ENCODE data around the gene MYO18B.

Gene MYO18B

DNA sequence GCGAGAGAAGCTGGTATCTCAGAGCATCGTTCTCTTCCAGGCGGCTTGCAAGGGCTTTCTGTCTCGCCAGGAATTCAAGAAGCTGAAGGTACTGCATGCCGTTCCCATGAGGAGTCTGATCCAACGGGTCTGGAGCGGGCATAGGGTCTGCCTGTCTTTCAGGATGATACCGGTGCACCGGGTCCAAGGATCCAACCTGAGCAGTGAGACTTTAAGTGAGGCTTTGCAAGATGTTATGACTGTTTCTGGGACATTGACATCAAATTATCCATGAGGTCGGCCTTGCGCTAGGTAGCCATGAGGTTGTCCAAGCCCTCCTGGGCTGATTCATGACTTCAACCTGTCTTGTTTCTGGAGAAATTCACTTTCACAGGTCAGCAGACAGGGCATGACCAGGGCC, 132.3 kb downstream of the MYO18B start:
- no peak for DNase-seq

DNA sequence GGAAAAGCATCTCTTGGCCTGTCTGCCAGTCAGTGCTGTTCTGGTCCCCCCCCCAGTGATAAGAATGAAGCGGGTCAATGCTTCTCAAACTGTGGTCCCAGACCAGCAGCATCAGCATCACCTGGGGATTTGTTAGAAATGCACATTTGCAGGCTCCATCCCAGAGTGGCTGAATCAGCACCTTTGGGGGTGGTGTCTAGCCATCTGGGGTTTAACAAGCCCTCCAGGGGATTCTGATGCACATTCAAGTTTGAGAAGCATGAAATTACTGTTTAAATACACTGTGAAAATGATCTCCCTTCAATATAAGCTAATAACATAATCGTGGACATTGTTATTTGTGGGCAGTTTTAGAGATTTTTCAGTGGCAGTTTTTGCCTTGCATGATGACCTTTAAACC, 133.5 kb downstream of the MYO18B start:
- no peak for DNase-seq

DNA sequence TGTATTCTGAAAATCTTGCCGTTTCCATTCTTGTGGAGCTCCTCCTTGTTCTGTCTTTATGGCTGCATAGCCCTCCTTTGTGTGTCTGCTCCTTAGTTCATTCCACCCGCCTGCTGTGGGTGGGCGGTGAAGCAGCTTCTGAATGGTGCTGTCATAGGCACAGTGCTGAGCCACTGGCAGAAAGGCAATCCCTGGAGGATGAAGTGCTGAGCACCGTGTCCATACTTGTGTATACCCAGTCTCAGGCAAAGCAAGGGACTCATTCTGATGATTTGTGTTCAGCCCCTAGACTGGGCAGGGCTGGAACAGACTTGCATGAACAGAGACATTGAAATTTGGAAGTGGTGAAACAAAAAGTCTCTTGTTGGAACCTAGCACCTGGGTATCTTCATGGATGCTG, 134.9 kb downstream of the MYO18B start:
- no peak for DNase-seq

DNA sequence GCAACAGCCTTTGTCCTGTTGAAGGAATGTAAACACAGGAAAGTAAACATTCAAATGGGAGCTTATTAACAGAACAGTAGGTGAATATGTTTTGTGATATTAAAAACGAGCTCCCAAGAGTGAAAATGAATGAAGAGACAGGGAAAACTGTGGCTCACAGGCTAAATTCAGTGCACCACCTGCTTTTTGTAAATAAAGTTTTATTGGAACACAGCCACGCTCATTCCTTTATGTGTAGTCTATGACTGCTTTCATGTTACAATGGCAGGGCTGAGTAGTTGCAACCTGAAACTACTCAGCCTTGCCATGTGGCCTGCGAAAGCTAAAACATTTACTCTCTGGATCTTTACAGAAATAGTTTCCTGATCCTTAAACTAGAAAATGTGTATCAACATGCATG, 136.9 kb downstream of the MYO18B start:
- no peak for DNase-seq

DNA sequence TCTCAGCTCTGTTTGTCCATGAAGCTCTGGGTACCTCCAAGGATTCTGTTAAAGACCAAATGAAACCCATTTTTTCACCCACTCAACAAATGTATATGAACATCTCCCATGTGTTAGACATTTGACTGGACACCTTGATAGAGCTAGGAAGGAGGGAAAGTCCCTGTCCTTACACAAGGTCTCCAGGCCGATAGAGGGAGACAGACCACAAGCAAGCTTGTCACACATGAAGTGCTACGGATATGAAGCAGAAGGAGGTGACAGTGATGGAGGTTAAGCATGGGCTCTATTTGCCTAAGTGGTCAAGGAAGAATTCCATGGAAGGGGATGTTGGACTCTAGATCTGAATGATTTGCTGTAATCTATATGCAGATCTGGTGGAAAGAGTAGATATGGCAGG, 138.5 kb downstream of the MYO18B start:
- DNase-seq, result no peak

DNA sequence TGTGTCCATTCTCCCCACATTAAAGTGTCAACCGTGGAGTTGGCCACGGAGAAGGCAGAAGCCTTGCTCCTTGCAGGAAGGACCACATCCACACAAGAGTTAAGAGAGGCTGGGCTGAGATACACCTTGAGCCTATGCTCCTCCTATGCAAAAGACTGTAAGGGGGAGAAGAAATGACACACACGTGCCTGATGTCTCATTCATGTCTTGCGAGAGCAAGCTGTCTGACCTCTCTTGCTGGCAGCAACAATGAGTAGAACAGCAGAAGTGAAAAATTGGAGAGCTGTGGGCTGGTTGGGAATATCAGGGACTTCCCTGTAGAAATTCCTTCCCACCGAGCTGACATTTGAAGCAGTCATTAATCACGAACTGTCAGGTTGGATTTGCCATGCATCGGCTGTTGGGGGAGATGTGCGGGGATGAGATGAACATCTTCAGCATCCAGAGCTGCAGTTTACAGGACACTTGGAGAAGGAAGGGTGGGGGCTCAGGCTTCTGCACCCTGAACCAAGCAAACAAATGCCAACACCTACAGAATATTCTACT, 139.3 kb downstream of the MYO18B start:
- DNase-seq, result no peak

DNA sequence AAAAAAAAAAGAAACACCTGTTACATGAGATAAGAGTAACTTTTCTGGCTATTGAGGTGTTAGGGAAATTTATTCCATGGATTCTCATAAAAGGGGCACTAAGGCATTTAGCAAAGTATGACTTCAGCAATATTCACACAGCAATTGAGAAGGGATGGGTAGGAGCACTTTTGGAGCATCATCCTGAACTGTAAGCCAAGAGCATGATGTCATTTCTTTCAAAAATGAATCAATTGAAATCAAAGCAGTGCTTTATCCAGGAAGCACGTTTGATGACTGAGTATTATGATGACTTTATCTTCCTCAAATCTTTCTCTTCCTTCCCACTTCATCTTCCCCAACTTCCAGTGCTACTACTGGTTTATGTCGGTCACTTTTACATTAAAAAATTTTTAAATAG, 140.4 kb downstream of the MYO18B start:
- DNase-seq, result no peak

DNA sequence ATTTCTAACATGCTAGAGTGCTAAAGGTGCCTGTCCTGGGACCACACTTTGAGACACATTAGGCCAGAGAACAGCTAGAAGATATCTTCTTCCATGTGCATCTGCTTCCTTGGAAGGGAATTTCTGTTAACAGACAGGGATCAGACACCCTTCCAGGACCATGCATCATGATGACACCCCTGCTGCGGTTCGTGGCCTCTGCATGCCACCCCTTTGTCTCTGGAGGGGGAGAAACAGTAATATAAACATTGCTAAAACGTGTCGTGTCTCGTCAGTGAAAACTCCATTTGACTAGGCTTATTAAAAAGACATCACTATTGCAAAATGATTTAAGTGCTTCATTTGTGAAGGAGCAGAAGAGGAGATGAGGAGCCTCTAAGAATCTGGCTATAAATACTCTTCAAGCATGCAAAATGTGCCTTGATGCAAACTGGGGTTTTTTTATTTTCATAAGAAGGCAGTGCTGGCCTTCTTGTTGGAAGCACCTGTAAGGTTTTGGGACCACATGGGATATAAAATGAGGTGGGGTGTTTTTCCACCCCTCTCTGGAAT, 141.6 kb downstream of the MYO18B start:
- DNase-seq, result no peak

DNA sequence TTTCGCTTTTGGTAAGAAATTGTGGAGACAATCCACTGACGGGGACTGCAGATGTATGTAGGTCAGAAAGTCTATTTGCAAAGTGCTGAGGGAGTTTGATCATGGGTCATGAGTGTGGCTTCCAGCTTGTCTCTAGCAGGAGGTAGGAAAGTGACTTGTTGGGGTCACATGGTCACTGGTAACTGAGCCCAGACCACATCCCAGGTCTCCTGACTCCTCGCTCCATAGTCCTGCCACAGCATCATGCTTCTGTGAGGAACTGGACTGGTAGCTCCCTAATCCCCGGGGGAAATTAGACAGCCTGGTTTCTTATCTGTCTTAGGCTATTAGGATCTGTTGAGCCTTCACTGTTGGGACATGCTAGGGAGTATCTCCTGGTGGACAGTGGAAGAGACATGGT, 142.1 kb downstream of the MYO18B start:
- DNase-seq, result no peak

DNA sequence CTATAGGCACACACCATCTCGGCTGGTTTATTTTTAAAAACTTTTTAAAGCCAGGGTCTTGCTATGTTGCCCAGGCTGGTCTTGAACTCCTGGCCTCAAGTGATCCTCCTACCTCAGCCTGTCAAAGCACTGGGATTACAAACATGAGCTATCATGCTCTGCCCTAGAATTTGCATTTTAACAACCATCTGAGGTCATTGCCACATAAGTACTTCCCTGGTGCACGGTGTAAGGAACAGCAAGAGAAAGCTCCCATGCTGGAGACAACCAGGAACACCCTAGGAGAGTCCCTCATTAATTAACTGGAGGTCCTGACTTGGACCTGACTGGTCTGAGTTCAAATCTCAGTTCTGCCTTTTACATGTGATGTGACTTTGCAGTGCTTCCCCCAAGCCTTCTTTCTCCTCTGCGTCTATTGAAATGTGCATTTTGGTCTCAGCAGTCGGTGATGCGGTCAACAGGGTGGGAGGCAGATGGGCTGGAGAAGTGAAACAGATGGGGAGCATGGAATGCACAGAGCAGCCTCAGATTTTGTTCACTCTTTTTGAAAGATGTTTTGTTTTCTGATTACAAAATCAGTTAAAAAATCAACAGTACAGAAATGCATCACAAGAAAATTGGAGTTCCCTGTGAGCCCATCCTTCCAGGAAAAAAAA, 146.5 kb downstream of the MYO18B start:
- DNase-seq, result no peak

DNA sequence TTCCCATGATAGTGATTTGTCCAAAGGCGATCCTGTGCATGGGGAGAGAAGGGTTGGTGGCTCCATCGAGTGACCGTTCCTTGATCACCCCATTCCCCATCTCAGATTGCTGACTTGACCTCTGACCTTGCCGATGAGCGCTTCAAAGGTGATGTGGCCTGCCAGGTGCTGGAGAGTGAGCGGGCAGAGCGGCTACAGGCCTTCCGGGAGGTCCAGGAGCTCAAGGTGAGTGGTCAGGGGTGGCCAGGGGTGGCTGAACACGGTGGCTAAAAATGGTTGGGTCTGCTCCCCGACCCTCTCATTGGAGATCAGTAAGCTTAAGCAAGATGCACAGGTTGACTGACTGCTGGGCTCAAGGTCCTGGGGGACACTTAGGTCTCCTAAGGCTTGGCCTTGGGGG, 148.7 kb downstream of the MYO18B start:
- DNase-seq, result no peak

DNA sequence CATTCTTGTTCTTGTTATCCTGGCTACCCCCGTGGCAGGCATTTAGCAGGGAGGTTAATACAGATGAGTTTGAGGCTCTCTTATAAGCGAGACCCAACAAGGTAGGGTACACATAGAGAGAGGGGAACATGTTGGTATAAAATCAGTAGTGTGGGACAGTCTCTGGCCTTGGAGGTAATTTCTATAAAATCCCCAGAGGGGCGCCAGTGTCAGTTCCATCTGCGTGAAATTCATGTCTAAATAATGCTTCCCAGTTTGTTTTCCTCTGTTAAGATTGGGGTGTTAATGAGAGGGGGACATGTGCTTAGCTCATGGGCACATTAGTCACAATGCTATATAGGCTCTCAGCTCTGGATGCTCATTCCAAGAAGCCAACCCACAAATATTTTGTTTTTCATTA, 150.7 kb downstream of the MYO18B start:
- no peak for DNase-seq

DNA sequence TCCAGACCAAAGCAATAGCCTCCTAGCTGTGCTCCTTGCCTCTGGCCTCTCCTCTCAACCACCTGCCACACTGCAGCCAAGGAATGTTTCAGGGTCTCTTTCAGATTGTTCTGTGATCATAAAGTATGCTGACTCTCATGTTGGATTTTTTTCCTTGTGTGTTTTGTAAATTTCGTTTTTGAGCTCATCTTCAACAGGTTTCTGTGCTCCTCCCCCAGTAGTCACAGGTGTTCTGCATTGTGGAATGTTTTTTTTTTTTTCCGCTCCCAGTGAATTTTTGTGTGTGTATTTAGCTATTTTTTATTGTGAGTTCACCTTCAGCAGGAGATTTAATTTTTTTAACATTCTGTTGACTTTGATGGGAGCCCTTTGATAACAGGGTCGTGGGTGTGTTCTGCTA, 153.7 kb downstream of the MYO18B start:
- DNase-seq, result no peak

DNA sequence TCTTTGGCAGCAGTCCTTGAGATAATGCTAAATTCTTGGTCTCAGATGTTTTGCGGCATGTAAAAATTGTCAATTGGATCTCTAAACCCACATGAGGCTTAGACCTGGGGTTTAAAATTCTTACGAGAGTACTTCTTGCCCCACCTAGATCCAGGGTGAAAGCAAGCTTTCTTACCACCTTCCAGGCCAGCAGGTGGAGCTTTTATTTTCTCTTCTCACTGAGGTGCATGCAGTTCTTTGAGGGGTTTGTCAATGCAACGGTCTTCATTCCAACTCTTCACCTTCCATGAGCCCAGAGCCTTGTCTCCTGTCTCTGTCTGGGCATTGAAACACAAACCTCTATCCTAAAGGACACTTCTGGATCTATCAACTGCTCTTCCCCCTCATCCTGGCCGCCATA, 154.1 kb downstream of the MYO18B start:
- DNase-seq, result no peak

DNA sequence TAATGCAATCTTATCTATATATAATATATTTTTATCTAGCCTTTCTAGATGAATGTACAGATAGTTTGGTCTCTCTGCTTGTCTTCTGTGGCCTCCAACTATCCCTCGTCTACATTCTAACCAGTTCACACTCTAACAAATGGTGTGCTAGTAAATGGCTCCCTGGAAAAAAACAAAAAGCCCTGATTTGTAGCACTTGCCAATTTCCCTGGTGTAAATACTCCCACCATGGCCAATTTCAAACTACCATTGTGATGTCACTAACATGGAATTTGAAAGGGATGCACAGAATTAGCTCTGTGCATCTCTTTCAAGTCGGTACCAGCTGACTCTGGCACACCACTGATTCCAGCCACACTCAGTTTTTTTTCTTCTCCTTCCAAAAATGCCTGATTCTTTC, 154.6 kb downstream of the MYO18B start:
- DNase-seq, result no peak

DNA sequence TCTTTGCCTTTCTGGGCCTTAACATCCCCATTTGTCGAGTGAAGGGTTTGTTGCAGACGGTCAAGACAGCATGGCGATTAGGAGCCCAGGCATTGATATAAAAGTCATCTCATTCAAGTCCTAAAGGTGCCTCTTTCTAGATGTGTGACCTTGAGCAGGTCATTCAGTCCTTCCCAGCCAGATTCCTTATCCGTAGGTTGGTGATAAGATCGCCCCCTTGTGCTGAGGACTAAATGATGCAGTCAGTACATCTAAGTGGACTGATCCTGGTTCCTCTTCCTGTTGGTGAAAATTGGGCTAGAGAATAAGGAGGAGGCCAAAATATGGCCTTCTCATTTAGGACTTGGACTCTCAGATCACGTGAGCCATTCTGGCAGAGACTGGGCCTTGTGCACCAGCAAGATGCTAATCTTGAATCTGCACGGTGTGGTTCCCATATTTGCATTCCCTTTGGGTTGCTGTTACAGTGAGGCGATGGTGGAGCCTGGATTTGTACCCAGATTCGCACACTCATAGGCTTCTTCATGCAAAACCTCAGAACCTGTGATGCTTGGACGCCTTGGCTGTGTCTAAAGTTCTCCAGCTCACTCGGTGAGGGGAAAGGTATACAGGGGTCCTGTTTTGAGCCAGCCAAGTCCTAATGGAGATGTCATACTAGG, 156.8 kb downstream of the MYO18B start:
- no peak for DNase-seq

DNA sequence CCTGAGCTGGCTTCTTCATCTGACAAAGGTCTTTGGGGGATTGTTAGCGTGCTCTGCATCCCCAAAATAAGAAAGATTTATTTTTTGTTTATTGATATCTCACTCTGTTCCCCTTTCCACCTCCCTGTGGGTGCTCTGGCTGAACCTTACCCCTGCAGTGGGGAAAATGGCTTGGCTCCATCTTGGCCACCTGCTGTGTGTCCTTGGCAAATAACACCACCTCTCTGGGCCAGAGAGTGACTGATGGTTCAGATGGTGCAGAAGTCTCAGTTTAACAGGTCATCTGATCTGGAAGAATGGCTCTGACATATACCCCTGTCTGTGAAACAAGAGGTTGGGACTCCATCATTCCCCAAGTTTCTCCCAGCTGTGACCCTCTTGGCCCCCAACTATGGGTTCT, 157.6 kb downstream of the MYO18B start:
- DNase-seq, result no peak

DNA sequence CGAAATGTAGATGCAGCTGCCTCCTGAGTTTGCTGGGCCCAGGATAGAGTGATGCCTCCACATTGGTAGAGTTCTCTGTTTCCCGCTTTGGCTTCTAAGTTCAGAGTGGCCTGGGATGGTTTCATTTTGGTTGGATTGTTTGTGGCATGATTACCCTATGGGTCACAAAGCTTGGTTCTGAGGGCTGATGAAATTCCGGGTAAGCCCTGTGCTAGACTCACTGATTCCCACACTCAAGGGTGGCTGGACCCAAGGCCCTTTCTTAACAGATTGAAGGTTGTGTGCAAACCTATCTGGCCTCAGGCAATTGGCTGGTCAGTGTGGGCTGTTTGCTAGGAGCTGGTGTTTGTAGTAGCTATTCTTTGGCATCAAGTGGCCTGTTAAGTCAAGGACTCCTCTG, 158.4 kb downstream of the MYO18B start:
- no peak for DNase-seq

DNA sequence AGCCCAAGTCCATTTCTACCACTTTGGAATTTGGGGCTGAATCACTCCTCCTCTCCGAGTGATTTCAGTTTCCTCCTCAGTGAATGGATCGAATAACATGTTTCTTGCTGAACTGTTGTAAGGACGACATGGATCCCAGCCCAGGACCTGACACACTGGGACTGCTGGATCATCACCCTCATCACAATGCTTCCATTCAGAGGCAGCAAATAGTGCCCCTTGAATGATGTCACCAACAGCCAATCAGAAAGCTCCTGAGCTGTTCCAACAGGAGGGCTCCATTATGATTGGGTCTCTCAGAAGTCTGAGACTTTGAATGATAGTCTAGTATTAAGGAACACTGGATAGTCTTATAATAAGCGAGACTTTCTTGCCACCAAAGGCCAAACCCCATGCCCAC, 158.9 kb downstream of the MYO18B start:
- DNase-seq, result no peak

DNA sequence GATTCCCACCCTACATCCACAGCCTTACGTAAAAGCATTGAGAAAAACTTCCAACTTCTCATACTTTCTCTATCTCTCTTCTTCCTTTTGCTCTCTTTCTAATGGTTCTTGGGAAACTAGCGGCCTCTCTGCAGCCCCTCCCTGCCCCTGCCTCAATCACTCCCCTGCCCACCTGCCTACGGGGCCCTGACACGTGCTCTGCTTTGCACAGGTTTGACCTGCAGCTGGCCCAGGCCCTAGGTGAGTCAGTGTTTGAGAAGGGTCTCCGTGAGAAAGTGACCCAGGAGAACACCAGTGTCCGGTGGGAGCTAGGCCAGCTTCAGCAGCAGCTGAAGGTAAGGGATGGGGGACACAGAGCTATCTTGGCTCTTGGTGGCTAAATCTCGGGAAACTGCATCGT, 160.4 kb downstream of the MYO18B start:
- DNase-seq, result no peak

DNA sequence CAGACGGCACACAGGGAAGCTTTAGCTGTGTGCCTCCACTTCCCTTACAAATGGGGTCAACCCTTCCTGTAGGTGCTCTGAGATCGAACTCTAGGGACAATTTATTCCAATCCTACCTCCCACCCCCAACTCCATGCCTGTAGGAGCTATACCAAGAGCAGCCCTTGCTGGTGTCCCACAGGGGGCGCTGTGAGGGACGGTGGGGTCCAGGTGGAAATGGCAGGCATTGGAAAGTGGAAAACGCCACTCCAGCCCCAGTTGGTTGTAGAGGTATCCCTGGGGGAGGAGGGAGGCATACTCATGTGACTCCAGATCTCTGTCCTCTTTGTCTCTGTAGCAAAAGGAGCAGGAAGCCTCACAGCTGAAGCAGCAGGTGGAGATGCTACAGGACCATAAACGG, 161.3 kb downstream of the MYO18B start:
- DNase-seq, result no peak

DNA sequence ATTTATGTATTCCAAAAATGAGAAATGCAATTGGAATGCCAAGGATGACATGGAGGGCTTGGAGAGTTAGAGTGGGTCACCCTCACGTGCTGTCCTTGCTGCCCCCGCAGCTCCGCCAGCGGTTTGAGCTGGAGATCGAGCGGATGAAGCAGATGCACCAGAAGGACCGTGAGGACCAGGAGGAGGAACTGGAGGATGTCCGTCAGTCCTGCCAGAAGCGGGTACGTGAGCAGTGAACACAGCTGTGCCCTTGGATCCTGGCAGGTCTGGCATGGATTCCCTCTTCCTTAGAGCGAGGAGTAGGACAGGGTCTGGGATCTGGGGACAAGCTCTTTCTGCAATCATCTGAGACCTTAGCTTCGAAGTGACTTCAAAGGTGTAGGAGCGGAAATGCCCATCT, 166.2 kb downstream of the MYO18B start:
- DNase-seq, result no peak

DNA sequence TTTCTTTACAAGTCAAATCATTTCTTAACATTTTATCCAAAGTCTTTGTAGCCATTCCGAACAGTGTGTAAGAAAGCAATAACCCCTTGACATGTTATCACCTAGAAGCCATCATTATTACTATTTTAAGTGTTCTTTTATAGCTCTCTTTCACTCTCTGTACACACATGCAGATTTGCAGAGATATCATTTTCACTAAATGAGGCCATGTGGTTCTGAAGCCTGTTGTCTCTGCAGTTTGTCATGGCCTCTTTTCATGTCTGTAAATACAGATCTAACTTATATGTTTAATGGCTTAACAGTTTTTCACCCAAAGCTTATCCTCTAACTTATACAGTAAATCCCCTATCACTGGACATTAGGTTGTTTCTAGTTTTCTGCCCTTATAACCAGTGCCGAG, 166.8 kb downstream of the MYO18B start:
- no peak for DNase-seq

DNA sequence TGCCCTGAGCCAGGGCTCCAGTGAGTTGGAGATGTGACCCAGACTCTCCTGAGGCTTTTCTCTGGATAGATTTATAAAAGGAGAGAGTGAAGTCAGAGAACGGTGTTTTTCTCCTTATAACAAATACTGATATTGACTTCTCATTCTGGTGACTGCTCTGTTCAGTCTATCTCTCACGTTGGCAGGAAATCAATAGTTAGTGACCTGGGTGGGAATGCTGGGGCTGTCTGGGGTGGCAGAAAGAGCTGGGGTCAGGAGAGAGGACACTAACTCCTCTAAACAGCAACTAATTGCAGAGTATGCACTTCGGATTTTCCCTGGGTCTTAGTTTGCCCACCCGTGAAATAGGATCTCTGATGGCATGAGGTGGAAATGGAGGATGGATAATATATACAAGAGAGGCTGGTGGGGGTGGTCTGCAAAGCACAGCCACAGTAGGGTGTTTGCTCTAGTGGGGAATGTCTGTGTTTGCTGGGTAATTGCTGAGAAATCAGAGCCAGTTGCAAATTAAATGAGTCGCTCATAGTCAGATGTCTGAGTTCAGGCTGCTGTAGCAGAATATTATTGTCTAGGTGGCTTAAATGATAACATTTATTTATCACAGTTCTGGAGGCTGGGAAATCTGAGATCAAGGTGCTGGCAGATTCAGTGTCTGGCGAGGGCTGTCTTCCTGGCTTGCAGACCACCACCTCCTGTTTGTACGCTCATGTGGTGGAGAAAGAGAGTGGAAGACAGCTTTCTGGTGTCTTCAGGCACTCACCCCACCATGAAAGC, 167.8 kb downstream of the MYO18B start:
- DNase-seq, result no peak
